Kidney (tissue), 14 donors: Measurements from ENCODE around the gene WNT5A. TPM values are rescaled to one million over a fixed set of nuclear protein-coding genes. Genes with fewer than 3 reads are reported as not detected.
"Not testable (repeated sequence)": the region's sequence is repeated elsewhere in the genome, so short reads cannot be mapped to it uniquely, and the experiment has no call there.

Experiments used
- DNase-seq, 5 donors: peaks; one replicate each; pipeline ENCODE4 v3.0.0-alpha.2; 2013 to 2020
- FAIRE-seq: peaks from 2 replicates; lab custom pipeline; 2012; peaks lifted over from hg19 to GRCh38; lab: Jason Lieb, UNC
- H3K27ac ChIP-seq, 2 donors: one replicate each; pipeline ENCODE4 v1.7.0; 2013; ENCODE audit warnings: low read depth in 2 of 2, low read length in 2 of 2, inconsistent platforms in 1 of 2
- H3K27me3 ChIP-seq: one replicate; pipeline ENCODE4 v1.7.1; 2013; ENCODE audit warnings: low read length, inconsistent platforms; ENCODE audit not compliant: control insufficient read depth, insufficient read depth
- H3K36me3 ChIP-seq, 3 donors: one replicate each; pipeline versions ENCODE4 v1.7.0 to v1.7.1; 2013; ENCODE audit warnings: low read length in 3 of 3, control low read depth in 1 of 3, inconsistent platforms in 1 of 3; ENCODE audit not compliant: insufficient read depth in 3 of 3, control insufficient read depth in 2 of 3
- H3K4me1 ChIP-seq, 3 donors: one replicate each; pipeline versions ENCODE4 v1.7.0 to v1.7.1; 2013; ENCODE audit warnings: low read length in 3 of 3, inconsistent platforms in 1 of 3, low read depth in 1 of 3; ENCODE audit not compliant: control insufficient read depth in 2 of 3, insufficient read depth in 2 of 3
- H3K4me3 ChIP-seq, 3 donors: one replicate each; pipeline versions ENCODE4 v1.7.0 to v1.8.1; 2013; ENCODE audit warnings: low read length in 3 of 3, control low read depth in 1 of 3, inconsistent platforms in 1 of 3
- H3K9ac ChIP-seq, 3 donors: one replicate each; pipeline versions ENCODE4 v1.7.0 to v1.7.1; 2013; ENCODE audit warnings: low read length in 3 of 3, control low read depth in 1 of 3, inconsistent platforms in 1 of 3
- H3K9me3 ChIP-seq, 3 donors: one replicate each; pipeline versions ENCODE4 v1.7.0 to v1.7.1; 2013; ENCODE audit warnings: low read length in 3 of 3, control low read depth in 1 of 3, inconsistent platforms in 1 of 3; ENCODE audit not compliant: control insufficient read depth in 2 of 3, insufficient read depth in 1 of 3
- CTCF ChIP-seq: IDR thresholded peaks from 3 replicates; pipeline ENCODE4 v1.5.1; 2012; ENCODE audit warnings: mild to moderate bottlenecking, moderate library complexity, borderline replicate concordance; ENCODE audit not compliant: insufficient read depth; ENCODE audit errors: extremely low read depth
- intact Hi-C: fragments of 100-400 bp; cut with DNase I; formaldehyde crosslinking; loops from one replicate; pipeline ENCODE4 v1.11.1; 2022
- polyA plus RNA-seq: library from polyadenylated mRNA; stranded (reverse); fragments of 350-450 nt; fragmentation: Illumina TruSeq; extraction: RNeasy Lipid Tissue Mini Kit (QIAGEN cat#74804); gene quantifications from one replicate; pipeline ENCODE4 v1.2.3, GENCODE V29; 2014; ENCODE audit warnings: low read depth, low replicate concordance; ENCODE audit not compliant: insufficient read depth
- total RNA-seq: library from RNA; stranded (reverse); fragmentation: NEBNext Ultra II Directional; extraction: Animal tissue kit (Norgen Biotek cat#: 25700); gene quantifications from one replicate; pipeline ENCODE4 v1.2.1, GENCODE V29; 2021
- donor health status: control.
- donor health status: control.
- donor health status: control.
- donor health status: control.
- donor health status: control.
- donor health status: DM: yes; HTN: yes; CAD: no.
- donor health status: Normal renal cell carcinoma (clear cell type).

WNT5A gene
- total and polyA plus RNA-seq, 2 donors from 2014 or later, result 0.67 to 9.9 TPM

GRCh38 chr3:55508335-55508734 is 21.2 kb upstream of the WNT5A start:
- DNase-seq, result no peak
- Histone ChIP-seq H3K4me3 (no peak overlapping the region), H3K27me3 (no peaks in the 10 kb centered on the region), H3K36me3 (no peaks in the 10 kb centered on the region), H3K9ac (no peak overlapping the region), H3K27ac (no peak overlapping the region), H3K9me3 (no peaks in the 10 kb centered on the region), H3K4me1 (peaks cover 0 to 5% (median 0%) of the 10 kb centered on the region in 3 donors)
- FAIRE-seq, result no peak
- intact Hi-C loops, result no loop called here
- no peak for TF ChIP-seq CTCF

GRCh38 chr3:55507808-55508207 is 20.7 kb upstream of the WNT5A start:
- FAIRE-seq (no peak), DNase-seq (no peak)
- no peaks in the 10 kb centered on the region for H3K9me3 ChIP-seq
- intact Hi-C loops, result no loop called here
- H3K4me3 ChIP-seq, result no peak overlapping the region
- no peak overlapping the region for H3K27ac ChIP-seq
- no peaks in the 10 kb centered on the region for H3K36me3 ChIP-seq
- H3K9ac ChIP-seq, result no peak overlapping the region
- H3K4me1 ChIP-seq, result peaks cover 0 to 5% (median 0%) of the 10 kb centered on the region in 3 donors
- no peak for TF ChIP-seq CTCF
- no peaks in the 10 kb centered on the region for H3K27me3 ChIP-seq

GRCh38 chr3:55505776-55506175 is 18.7 kb upstream of the WNT5A start:
- no peak overlapping the region for H3K27ac ChIP-seq
- no peak overlapping the region for H3K9ac ChIP-seq
- FAIRE-seq, result no peak
- no peak for DNase-seq
- no peaks in the 10 kb centered on the region for H3K36me3 ChIP-seq
- no peaks in the 10 kb centered on the region for H3K4me1 ChIP-seq
- intact Hi-C loops, result no loop called here
- TF ChIP-seq CTCF, result no peak
- no peak overlapping the region for H3K4me3 ChIP-seq
- no peaks in the 10 kb centered on the region for H3K9me3 ChIP-seq
- H3K27me3 ChIP-seq, result no peaks in the 10 kb centered on the region

GRCh38 chr3:55505102-55505501 is 18.0 kb upstream of the WNT5A start:
- peak in 2 of 5 donors; percentile 43 to 58 for DNase-seq
- H3K27ac ChIP-seq, H3K4me1 ChIP-seq, FAIRE-seq, H3K4me3 ChIP-seq, H3K9me3 ChIP-seq, intact Hi-C loops, H3K9ac ChIP-seq, H3K27me3 ChIP-seq, H3K36me3 ChIP-seq: not testable (repeated sequence)
- peak; percentile 32 for TF ChIP-seq CTCF
